Left ventricle myocardium inferior (tissue), 1 donor: ENCODE data around the gene EXOC4. TPM values are rescaled to one million over a fixed set of nuclear protein-coding genes. Genes with fewer than 3 reads are reported as not detected.

Experiments used
- DNase-seq: peaks from one replicate; pipeline ENCODE4 v3.0.0-alpha.2; 2020
- H3K27ac ChIP-seq: fragments of 200-600 bp; replicated peaks from 2 replicates; pipeline ENCODE4 v1.8.0; 2021
- H3K27me3 ChIP-seq: fragments of 200-600 bp; 2 replicates; pipeline ENCODE4 v1.8.0; 2021; ENCODE audit warnings: low read depth
- H3K36me3 ChIP-seq: fragments of 200-600 bp; 2 replicates; pipeline ENCODE4 v1.8.0; 2021
- H3K4me1 ChIP-seq: fragments of 200-600 bp; 2 replicates; pipeline ENCODE4 v1.8.0; 2021
- H3K4me3 ChIP-seq: fragments of 200-600 bp; 2 replicates; pipeline ENCODE4 v1.8.0; 2021; ENCODE audit warnings: mild to moderate bottlenecking, moderate library complexity
- H3K9me3 ChIP-seq: fragments of 200-600 bp; replicated peaks from 2 replicates; pipeline ENCODE4 v1.8.0; 2021
- intact Hi-C: fragments of 100-400 bp; cut with micrococcal nuclease; formaldehyde crosslinking; loops from one replicate; pipeline ENCODE4 v1.11.0; 2022
- total RNA-seq: library from RNA; stranded (reverse); fragmentation: NEBNext Ultra II Directional; extraction: Animal tissue kit (Norgen Biotek cat#: 25700); gene quantifications from one replicate; pipeline ENCODE4 v1.2.1, GENCODE V29; 2021
- TF ChIP-seq, protein P1 (sequence below): fragments of 200-600 bp; IDR thresholded peaks from 2 replicates; pipeline ENCODE4 v1.8.0; 2021; ENCODE audit warnings: antibody characterized with exemption, mild to moderate bottlenecking, borderline replicate concordance
- donor health status: DM: no; HTN: yes; CAD: no; lungs with severe emphysema.

Gene EXOC4
- total RNA-seq, 1 donor from 2014 or later = 33.8 TPM

DNA sequence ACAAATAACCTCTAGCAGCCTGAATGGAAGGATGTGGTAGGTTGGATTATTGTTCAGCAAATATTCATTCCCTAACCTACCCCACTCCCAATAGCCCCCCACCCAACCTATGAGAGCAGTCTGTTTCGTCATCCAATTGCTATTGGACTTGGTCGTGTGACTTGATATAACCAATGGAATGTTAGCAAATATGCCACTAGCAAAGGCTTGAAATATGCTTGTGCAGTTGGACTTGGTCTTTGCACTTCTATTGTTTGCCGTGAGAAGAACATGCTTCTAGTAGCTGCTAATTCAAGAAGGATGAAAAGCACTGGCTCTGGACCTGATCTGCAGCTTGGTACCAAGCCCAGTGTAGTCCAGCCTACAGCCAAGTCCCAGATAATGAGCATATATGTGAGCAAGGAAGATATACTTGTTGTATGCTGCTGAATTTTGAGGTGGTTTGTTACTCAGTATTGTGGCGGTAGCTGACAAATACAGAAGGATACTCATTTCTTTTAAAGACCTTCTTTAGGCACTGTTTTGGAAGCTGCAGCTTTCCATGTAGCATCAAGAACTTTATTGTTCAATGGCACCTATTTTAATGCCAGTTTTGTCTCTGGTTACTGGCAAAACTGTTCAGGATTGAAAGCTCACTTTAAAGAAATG, 180.4 kb downstream of the EXOC4 start:
- intact Hi-C loops = no loop called here
- H3K27me3 ChIP-seq = no peaks in the 10 kb centered on the region
- H3K36me3 ChIP-seq = no peaks in the 10 kb centered on the region
- TF ChIP-seq, protein P1, sequence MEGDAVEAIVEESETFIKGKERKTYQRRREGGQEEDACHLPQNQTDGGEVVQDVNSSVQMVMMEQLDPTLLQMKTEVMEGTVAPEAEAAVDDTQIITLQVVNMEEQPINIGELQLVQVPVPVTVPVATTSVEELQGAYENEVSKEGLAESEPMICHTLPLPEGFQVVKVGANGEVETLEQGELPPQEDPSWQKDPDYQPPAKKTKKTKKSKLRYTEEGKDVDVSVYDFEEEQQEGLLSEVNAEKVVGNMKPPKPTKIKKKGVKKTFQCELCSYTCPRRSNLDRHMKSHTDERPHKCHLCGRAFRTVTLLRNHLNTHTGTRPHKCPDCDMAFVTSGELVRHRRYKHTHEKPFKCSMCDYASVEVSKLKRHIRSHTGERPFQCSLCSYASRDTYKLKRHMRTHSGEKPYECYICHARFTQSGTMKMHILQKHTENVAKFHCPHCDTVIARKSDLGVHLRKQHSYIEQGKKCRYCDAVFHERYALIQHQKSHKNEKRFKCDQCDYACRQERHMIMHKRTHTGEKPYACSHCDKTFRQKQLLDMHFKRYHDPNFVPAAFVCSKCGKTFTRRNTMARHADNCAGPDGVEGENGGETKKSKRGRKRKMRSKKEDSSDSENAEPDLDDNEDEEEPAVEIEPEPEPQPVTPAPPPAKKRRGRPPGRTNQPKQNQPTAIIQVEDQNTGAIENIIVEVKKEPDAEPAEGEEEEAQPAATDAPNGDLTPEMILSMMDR = no peak
- H3K27ac ChIP-seq = no peak overlapping the region
- peaks cover 21% of the 10 kb centered on the region for H3K4me1 ChIP-seq
- no peak overlapping the region for H3K4me3 ChIP-seq
- DNase-seq = no peak
- H3K9me3 ChIP-seq = peaks cover 5% of the 10 kb centered on the region

DNA sequence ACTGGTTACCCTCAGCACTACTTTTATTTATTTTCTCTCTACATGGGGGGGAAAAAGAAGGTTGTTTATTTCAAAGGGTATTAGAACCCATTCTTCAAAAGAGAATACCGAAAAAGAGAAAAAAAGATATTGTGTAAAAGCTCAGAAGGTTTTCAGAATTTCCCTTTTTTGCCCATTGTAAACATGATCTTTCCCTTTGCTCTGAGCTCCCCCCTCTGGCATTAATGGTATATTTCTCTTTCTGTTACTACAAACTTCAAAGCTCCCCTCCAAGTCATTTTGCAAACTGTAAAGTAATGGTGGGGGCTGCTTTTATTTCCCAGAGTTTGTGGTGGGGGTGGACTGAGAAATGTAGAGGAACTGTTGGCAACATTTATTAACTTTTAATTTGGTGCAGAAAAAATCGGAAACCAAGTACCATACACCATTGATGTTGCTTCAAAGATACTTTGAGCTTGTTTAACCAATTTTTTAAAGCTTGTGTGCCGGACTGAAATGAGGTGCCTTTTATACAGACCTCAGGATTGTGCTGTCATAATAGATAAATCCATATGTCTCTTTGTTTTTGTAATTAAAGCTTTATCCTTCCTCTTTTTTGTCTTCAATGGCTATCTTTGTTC, 181.5 kb downstream of the EXOC4 start:
- Histone ChIP-seq H3K4me1 (peaks cover 21% of the 10 kb centered on the region), H3K4me3 (no peak overlapping the region), H3K27me3 (no peaks in the 10 kb centered on the region), H3K27ac (no peak overlapping the region), H3K9me3 (peaks cover 5% of the 10 kb centered on the region), H3K36me3 (no peaks in the 10 kb centered on the region)
- no peak for DNase-seq
- TF ChIP-seq, protein P1 = peak; percentile 58
- intact Hi-C loops = no loop called here

DNA sequence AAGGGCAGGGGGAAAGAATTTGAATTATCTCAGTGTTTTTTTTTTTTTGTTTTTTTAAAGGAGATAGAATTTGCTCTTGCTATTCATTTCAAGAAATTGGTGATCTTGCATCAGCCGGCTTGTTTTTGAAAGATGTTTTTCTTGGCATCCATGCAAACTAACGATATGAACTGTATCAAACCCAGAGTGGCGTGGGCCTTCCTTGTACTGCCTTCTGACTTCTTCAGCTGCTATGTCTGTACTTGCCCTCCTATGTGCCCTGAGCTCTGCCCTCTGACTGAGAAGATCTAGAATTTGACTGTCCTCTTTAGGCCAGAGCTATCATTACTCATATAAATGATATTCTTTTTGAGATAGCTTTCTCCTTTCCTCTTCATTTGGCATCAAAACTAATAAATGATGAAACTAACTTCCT, 183.1 kb downstream of the EXOC4 start:
- H3K27ac ChIP-seq = peak overlapping the region; percentile 41
- H3K4me3 ChIP-seq = no peak overlapping the region
- TF ChIP-seq, protein P1 = no peak
- intact Hi-C loops = no loop called here
- H3K9me3 ChIP-seq = no peaks in the 10 kb centered on the region
- H3K27me3 ChIP-seq = no peaks in the 10 kb centered on the region
- DNase-seq = no peak
- H3K36me3 ChIP-seq = no peaks in the 10 kb centered on the region
- peaks cover 21% of the 10 kb centered on the region for H3K4me1 ChIP-seq

DNA sequence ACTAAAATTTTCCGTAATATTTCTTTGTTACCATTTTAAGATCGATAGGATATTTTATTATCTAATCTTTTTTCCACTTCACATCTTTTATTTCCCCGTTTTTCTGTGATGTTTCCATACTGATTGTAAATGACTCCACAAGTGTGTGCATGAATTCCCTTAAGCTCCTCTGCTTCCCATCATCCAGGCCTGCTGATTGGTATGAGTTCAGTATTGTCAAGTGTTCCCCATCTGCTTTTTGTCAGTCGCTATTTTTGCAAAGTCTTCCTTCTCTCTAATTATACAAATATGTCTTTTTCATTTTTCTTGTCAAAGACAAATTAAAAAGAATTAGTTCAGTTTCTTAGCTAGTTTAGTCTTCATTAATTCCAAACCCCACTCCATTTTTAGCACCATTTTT, 184.7 kb downstream of the EXOC4 start:
- intact Hi-C loops = no loop called here
- Histone ChIP-seq H3K27ac (no peak overlapping the region), H3K27me3 (no peaks in the 10 kb centered on the region), H3K4me3 (no peak overlapping the region), H3K4me1 (peaks cover 21% of the 10 kb centered on the region), H3K9me3 (no peaks in the 10 kb centered on the region), H3K36me3 (no peaks in the 10 kb centered on the region)
- TF ChIP-seq, protein P1 = no peak
- no peak for DNase-seq

DNA sequence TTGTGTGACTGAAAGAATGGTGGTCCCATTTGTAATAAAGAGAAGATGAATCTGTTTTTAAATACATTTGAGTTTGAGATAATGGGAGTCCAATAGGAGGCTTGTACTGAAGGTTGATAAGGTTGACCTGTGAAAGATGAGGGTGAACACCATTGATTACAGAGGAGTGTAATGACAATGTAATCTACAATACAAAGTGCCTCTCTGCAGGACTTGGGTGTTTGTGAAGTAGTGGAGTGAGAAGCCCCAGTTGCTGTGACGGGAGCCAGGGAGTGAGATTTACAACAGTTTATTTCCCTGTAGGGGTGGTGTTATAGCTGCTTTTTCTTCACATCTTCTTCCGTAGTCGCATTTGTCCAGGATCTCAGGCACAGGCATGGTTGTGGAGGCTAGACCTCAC, 189.9 kb downstream of the EXOC4 start:
- Histone ChIP-seq H3K9me3 (no peaks in the 10 kb centered on the region), H3K4me3 (no peak overlapping the region), H3K36me3 (no peaks in the 10 kb centered on the region), H3K27ac (no peak overlapping the region), H3K27me3 (no peaks in the 10 kb centered on the region), H3K4me1 (peaks cover 2% of the 10 kb centered on the region)
- TF ChIP-seq, protein P1 = no peak
- intact Hi-C loops = no loop called here
- DNase-seq = no peak
